B cell (primary cell): ENCODE data around the gene ZNF791. TPM values are rescaled to one million over a fixed set of nuclear protein-coding genes. Genes with fewer than 3 reads are reported as not detected.

Experiments used
- ATAC-seq: fragments of 200-7000 bp; cut with Tn5 transposase; one replicate; pipeline ENCODE4 v1.10.0; 2021; ENCODE audit warnings: low read depth, mild to moderate bottlenecking, moderate number of reproducible peaks, moderate library complexity
- CTCF ChIA-PET: fragments of 350-600 bp; sonication (Branson Sonifier 250); formaldehyde crosslinking; loops from one replicate; lab custom pipeline; 2021; ENCODE audit warnings: antibody characterized with exemption, inconsistent platforms; lab: Charles Lee
- POLR2A ChIA-PET: fragments of 350-600 bp; sonication (Branson Sonifier 250); formaldehyde crosslinking; loops from one replicate; lab custom pipeline; 2021; ENCODE audit warnings: antibody characterized with exemption; lab: Charles Lee
- DNase-seq: peaks from one replicate; pipeline ENCODE4 v3.0.0; 2013
- H2AFZ ChIP-seq: 2 replicates; pipeline ENCODE4 v1.6.1; 2012; ENCODE audit warnings: mild to moderate bottlenecking, low read depth, low read length; ENCODE audit not compliant: insufficient read depth, poor library complexity, severe bottlenecking
- H3K27ac ChIP-seq, 2 donors: 1 replicate in 1 of 2; 2 replicates in 1 of 2; pipeline ENCODE4 v1.5.1; 2012 to 2013; ENCODE audit warnings: low read length in 2 of 2, mild to moderate bottlenecking in 2 of 2, moderate library complexity in 1 of 2
- H3K27me3 ChIP-seq, 4 experiments: fragments of 200-600 bp in 1 of 4; sonication (generic) in 1 of 4; replicated peaks in 1 of 4; 1 replicate in 2 of 4; 2 replicates in 2 of 4; pipeline versions ENCODE4 v1.6.1 to v1.7.0; 2013 to 2016; ENCODE audit warnings: low read length in 3 of 4, mild to moderate bottlenecking in 2 of 4, mixed read lengths in 1 of 4, moderate library complexity in 1 of 4; ENCODE audit not compliant: insufficient read depth in 4 of 4, control insufficient read depth in 3 of 4; ENCODE audit errors: control extremely low read depth in 1 of 4
- H3K36me3 ChIP-seq, 2 experiments: replicated peaks in 1 of 2; 1 replicate in 1 of 2; 2 replicates in 1 of 2; pipeline versions ENCODE4 v1.6.1 to v1.7.1; 2013; ENCODE audit warnings: low read length in 1 of 2; ENCODE audit not compliant: insufficient read depth in 2 of 2, control insufficient read depth in 1 of 2; ENCODE audit errors: control extremely low read depth in 1 of 2, extremely low read depth in 1 of 2
- H3K4me1 ChIP-seq, 2 donors: fragments of 200-600 bp in 1 of 2; sonication (generic) in 1 of 2; 1 replicate in 1 of 2; 2 replicates in 1 of 2; pipeline versions ENCODE4 v1.5.1 to v1.6.1; 2013 to 2017; ENCODE audit warnings: low read length in 2 of 2; ENCODE audit not compliant: control insufficient read depth in 2 of 2, insufficient read depth in 2 of 2
- H3K4me2 ChIP-seq: replicated peaks from 2 replicates; pipeline ENCODE3; 2012; ENCODE audit warnings: mild to moderate bottlenecking, low read depth, low read length; ENCODE audit not compliant: poor library complexity, severe bottlenecking
- H3K4me3 ChIP-seq, 5 experiments: fragments of 200-600 bp in 1 of 5; sonication (generic) in 1 of 5; 1 replicate in 3 of 5; 2 replicates in 2 of 5; pipeline versions ENCODE4 v1.5.1 to v1.7.0; 2011 to 2016; ENCODE audit warnings: low read length in 4 of 5, mild to moderate bottlenecking in 4 of 5, low read depth in 2 of 5, control low read depth in 1 of 5, moderate library complexity in 1 of 5; ENCODE audit not compliant: insufficient read depth in 1 of 5; ENCODE audit errors: control extremely low read depth in 1 of 5, extremely low read depth in 1 of 5
- H3K79me2 ChIP-seq: fragments of 200-600 bp; sonication (generic); one replicate; pipeline ENCODE4 v1.6.0; 2016; ENCODE audit warnings: low read length; ENCODE audit not compliant: control insufficient read depth, insufficient read depth
- H3K9ac ChIP-seq: fragments of 200-600 bp; sonication (generic); 2 replicates; pipeline ENCODE4 v1.6.1; 2017; ENCODE audit warnings: mild to moderate bottlenecking, low read length, moderate library complexity
- H3K9me3 ChIP-seq, 3 donors: one replicate each; pipeline versions ENCODE4 v1.6.1 to v1.7.1; 2013; ENCODE audit warnings: low read length in 2 of 3; ENCODE audit not compliant: control insufficient read depth in 2 of 3, insufficient read depth in 1 of 3; ENCODE audit errors: control extremely low read depth in 1 of 3
- H4K20me1 ChIP-seq: 2 replicates; pipeline ENCODE4 v1.6.0; 2012; ENCODE audit warnings: mild to moderate bottlenecking, low read length; ENCODE audit not compliant: insufficient read depth, control insufficient read depth, poor library complexity, severe bottlenecking
- H3K27ac Mint-ChIP-seq: one replicate; pipeline ENCODE4 v1.8.0; 2021; ENCODE audit warnings: mixed read lengths
- H3K27me3 Mint-ChIP-seq: one replicate; pipeline ENCODE4 v1.8.0; 2021; ENCODE audit warnings: mixed read lengths
- H3K4me1 Mint-ChIP-seq: one replicate; pipeline ENCODE4 v1.8.0; 2021; ENCODE audit warnings: mixed read lengths
- H3K4me3 Mint-ChIP-seq: one replicate; pipeline ENCODE4 v1.8.0; 2021; ENCODE audit warnings: mixed read lengths
- H3K9me3 Mint-ChIP-seq: one replicate; pipeline ENCODE4 v1.8.0; 2022; ENCODE audit warnings: mixed read lengths; ENCODE audit not compliant: insufficient read depth
- CTCF ChIP-seq: fragments of 200-600 bp; IDR thresholded peaks from one replicate; pipeline ENCODE4 v1.8.0; 2022; ENCODE audit warnings: antibody characterized with exemption, mild to moderate bottlenecking
- EZH2 ChIP-seq: IDR thresholded peaks from 2 replicates; pipeline ENCODE4 v1.6.1; 2012; ENCODE audit warnings: borderline replicate concordance, low read depth, mild to moderate bottlenecking, moderate library complexity, low read length; ENCODE audit not compliant: insufficient read depth, poor library complexity, severe bottlenecking
- WGBS: methylation state at CpG from one replicate; pipeline ENCODE4 v1.1.5; 2013; ENCODE audit warnings: missing lambda C conversion rate; ENCODE audit not compliant: insufficient coverage; 5-methylcytosine and 5-hydroxymethylcytosine counted together
- intact Hi-C: fragments of 100-400 bp; cut with micrococcal nuclease; formaldehyde crosslinking; loops from one replicate; pipeline ENCODE4 v1.10.0; 2022
- polyA plus RNA-seq: library from polyadenylated mRNA; depleted of rRNA; stranded (reverse); fragments of >200 nt; gene quantifications from 2 replicates; pipeline ENCODE4 v1.2.3, GENCODE V29; 2012
- total RNA-seq, 2 donors: library from RNA; stranded (reverse); fragments of 120-200 nt in 1 of 2; gene quantifications; 1 replicate in 1 of 2; 2 replicates in 1 of 2; pipeline versions ENCODE4 v1.2.3 to v1.2.4, GENCODE V29; 2013 to 2022

The ZNF791 gene
- total and polyA plus RNA-seq, 2 donors (not counting 1 experiment from before 2014, with no cell fraction given): 17.5 to 57.9 TPM

DNA sequence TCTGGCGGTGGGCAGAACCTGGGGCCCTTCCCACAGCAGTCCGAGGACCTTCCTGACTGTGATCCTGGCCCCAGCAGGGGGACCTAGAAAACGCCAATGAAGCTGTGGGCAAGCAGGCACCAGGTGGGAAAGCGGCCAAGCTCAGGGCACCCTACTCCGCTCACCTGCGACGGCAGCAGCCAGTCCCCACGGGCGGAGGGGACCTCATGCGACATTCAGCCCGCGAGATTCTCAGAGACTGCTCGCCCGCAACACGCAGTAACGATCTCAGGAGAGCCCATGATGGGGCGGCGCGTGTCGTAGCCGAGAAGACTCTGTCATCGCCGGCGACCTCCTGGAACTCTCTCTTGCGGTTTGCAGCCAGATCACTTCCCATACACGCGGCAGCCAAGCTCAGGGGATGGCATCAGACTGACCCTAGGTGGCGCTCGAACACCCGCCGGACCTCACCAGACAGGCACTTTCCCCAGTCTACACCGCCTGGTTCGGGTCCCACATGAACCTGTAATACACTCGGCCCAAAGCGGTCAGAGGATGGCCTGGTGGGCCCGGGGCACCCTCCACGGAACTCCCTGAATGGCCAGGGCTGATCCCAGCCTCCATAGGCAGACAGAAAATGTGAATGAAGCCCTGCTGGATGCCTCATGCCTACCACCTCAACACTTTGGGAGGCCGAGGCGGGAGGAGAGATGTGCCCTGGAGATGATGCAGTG is 29.3 kb downstream of the ZNF791 start:
- peaks cover 18% of the 10 kb centered on the region for H3K79me2 ChIP-seq
- H3K4me3 Mint-ChIP-seq: peak overlapping the region; percentile 82
- H2AFZ ChIP-seq: peak overlapping the region; percentile 88
- H3K4me3 ChIP-seq: peak overlapping the region in 4 of 5 experiments; percentile 18 to 48 (median 36)
- ChIA-PET CTCF (interaction anchor here (0.7 to 1.9 kb wide), 21 partner anchors 9 to 842 kb away, joined by 3 to 21 read pairs (median 5); partner anchors contain the start of genes MAN2B1, WDR83, ZNF490 and ZNF791), POLR2A (interaction anchor here (0.6 to 1.2 kb wide), 4 partner anchors 10 to 1938 kb away, joined by 4 to 10 read pairs (median 6); partner anchors contain the start of genes ZNF490 and ZNF791)
- DNase-seq (peak; percentile 91), ATAC-seq (peak; percentile 95)
- H3K4me1 ChIP-seq: peaks cover 8 to 12% of the 10 kb centered on the region in 2 donors
- peak overlapping the region; percentile 58 for H3K9ac ChIP-seq
- H3K27me3 ChIP-seq: no peaks in the 10 kb centered on the region
- H3K36me3 ChIP-seq: peaks cover 0 to 14% of the 10 kb centered on the region in 2 experiments
- H3K9me3 ChIP-seq: no peaks in the 10 kb centered on the region
- peak overlapping the region; percentile 22 to 60 for H3K27ac ChIP-seq
- 11% methylated on average over 37 of the region's 39 CpGs for WGBS
- intact Hi-C loops: loop anchor here (1.0 kb wide), 3 partner anchors 25 to 32 kb away; partner anchors contain the start of genes ZNF490 and ZNF791
- no peaks in the 10 kb centered on the region for H3K27me3 Mint-ChIP-seq
- H3K4me2 ChIP-seq: peak overlapping the region; percentile 85
- TF ChIP-seq CTCF: peak; percentile 89
- TF ChIP-seq EZH2: no peak
- peak overlapping the region; percentile 78 for H3K27ac Mint-ChIP-seq
- peaks cover 18% of the 10 kb centered on the region for H3K4me1 Mint-ChIP-seq
- peaks cover 5% of the 10 kb centered on the region for H4K20me1 ChIP-seq
- no peaks in the 10 kb centered on the region for H3K9me3 Mint-ChIP-seq

GRCh38 chr19:12641456-12641855 is 30.7 kb downstream of the ZNF791 start:
- H3K27ac Mint-ChIP-seq: no peak overlapping the region

More at GRCh38 chr19:12641456-12641855, 30.7 kb downstream of the ZNF791 start:
- no peaks in the 10 kb centered on the region for H3K27me3 Mint-ChIP-seq
- ChIA-PET CTCF (no interaction called here), POLR2A (interaction anchor here (0.7 kb wide), 1 partner anchor 312 kb away, joined by 3 read pairs; no protein-coding TSS in a partner anchor)
- WGBS: 93% methylated on average over 13 of the region's 13 CpGs
- H3K9me3 Mint-ChIP-seq: no peaks in the 10 kb centered on the region
- H2AFZ ChIP-seq: no peak overlapping the region
- peaks cover 14% of the 10 kb centered on the region for H3K79me2 ChIP-seq
- H4K20me1 ChIP-seq: peaks cover 5% of the 10 kb centered on the region
- ATAC-seq (no peak), DNase-seq (no peak)
- H3K4me1 ChIP-seq: peaks cover 8 to 12% of the 10 kb centered on the region in 2 donors
- peaks cover 15% of the 10 kb centered on the region for H3K4me1 Mint-ChIP-seq
- no peak overlapping the region for H3K4me2 ChIP-seq
- no peak overlapping the region for H3K27ac ChIP-seq
- H3K9me3 ChIP-seq: no peaks in the 10 kb centered on the region
- H3K4me3 Mint-ChIP-seq: no peak overlapping the region
- TF ChIP-seq CTCF (no peak), EZH2 (no peak)
- H3K36me3 ChIP-seq: peaks cover 0 to 20% of the 10 kb centered on the region in 2 experiments
- no peaks in the 10 kb centered on the region for H3K27me3 ChIP-seq
- H3K9ac ChIP-seq: no peak overlapping the region
- no peak overlapping the region for H3K4me3 ChIP-seq
- intact Hi-C loops: no loop called here
